SK-N-SH (cell line): ENCODE data around the gene ENHO. TPM values are rescaled to one million over a fixed set of nuclear protein-coding genes. Genes with fewer than 3 reads are reported as not detected.

Source experiments
- CTCF ChIA-PET: fragments of 300-600, 350-600 bp; formaldehyde crosslinking; extraction: SDS; loops from one replicate; lab custom pipeline; 2021; lab: Yijun Ruan, JAX
- POLR2A ChIA-PET: fragments of 350-600 bp; sonication (Branson Sonifier 250); formaldehyde crosslinking; extraction: SDS; loops from one replicate; lab custom pipeline; 2020; ENCODE audit warnings: antibody characterized with exemption, inconsistent platforms; lab: Yijun Ruan, JAX
- DNase-seq: peaks from one replicate; pipeline ENCODE4 v3.0.0; 2012
- H2AFZ ChIP-seq: fragments of 200-600 bp; sonication (generic); 2 replicates; pipeline ENCODE4 v1.8.1; 2016; ENCODE audit warnings: antibody characterized with exemption, mild to moderate bottlenecking, low read depth
- H3F3A ChIP-seq: fragments of 200-600 bp; sonication (generic); replicated peaks from 2 replicates; pipeline ENCODE3; 2016; ENCODE audit warnings: antibody characterized with exemption, mild to moderate bottlenecking; ENCODE audit not compliant: insufficient read depth
- H3K27ac ChIP-seq, 2 experiments: fragments of 200-500 bp in 1 of 2; fragments of 200-600 bp in 1 of 2; sonication (Bioruptor generic) in 1 of 2; sonication (generic), shearing (Covaris generic) in 1 of 2; 2 replicates each; pipeline versions ENCODE4 v1.5.1 to v1.6.1; 2014 to 2016; ENCODE audit warnings: low read depth in 2 of 2, inconsistent platforms in 1 of 2, low read length in 1 of 2, mild to moderate bottlenecking in 1 of 2, mixed read lengths in 1 of 2
- H3K27me3 ChIP-seq: fragments of 200-600 bp; sonication (generic), shearing (Covaris generic); 2 replicates; pipeline ENCODE4 v1.6.1; 2016; ENCODE audit warnings: mixed run types; ENCODE audit not compliant: insufficient read depth
- H3K36me3 ChIP-seq, 2 experiments: fragments of 200-500 bp in 1 of 2; fragments of 200-600 bp in 1 of 2; sonication (Bioruptor generic) in 1 of 2; sonication (generic) in 1 of 2; replicated peaks in 1 of 2; 2 replicates each; pipeline versions ENCODE3 to v1.5.1; 2014 to 2016; ENCODE audit warnings: low read length in 1 of 2, mild to moderate bottlenecking in 1 of 2; ENCODE audit not compliant: insufficient read depth in 2 of 2, control insufficient read depth in 1 of 2
- H3K4me1 ChIP-seq, 2 experiments: fragments of 200-500 bp in 1 of 2; fragments of 200-600 bp in 1 of 2; sonication (Bioruptor generic) in 1 of 2; sonication (generic), shearing (Covaris generic) in 1 of 2; 2 replicates each; pipeline versions ENCODE4 v1.5.1 to v1.6.1; 2014 to 2016; ENCODE audit warnings: low read depth in 1 of 2, low read length in 1 of 2, mixed run types in 1 of 2; ENCODE audit not compliant: insufficient read depth in 2 of 2, control insufficient read depth in 1 of 2
- H3K4me2 ChIP-seq: fragments of 200-600 bp; sonication (generic), shearing (Covaris generic); 2 replicates; pipeline ENCODE4 v1.6.1; 2017; ENCODE audit warnings: mixed run types
- H3K4me3 ChIP-seq, 2 experiments: fragments of 200-500 bp in 1 of 2; fragments of 200-600 bp in 1 of 2; sonication (Bioruptor generic) in 1 of 2; sonication (generic), shearing (Covaris generic) in 1 of 2; 2 replicates each; pipeline versions ENCODE4 v1.5.1 to v1.8.1; 2014 to 2016; ENCODE audit warnings: low read depth in 2 of 2, inconsistent platforms in 1 of 2, low read length in 1 of 2, mild to moderate bottlenecking in 1 of 2, mixed read lengths in 1 of 2, moderate library complexity in 1 of 2
- H3K79me2 ChIP-seq: fragments of 200-600 bp; sonication (generic); 2 replicates; pipeline ENCODE4 v1.8.1; 2017; ENCODE audit warnings: mild to moderate bottlenecking; ENCODE audit not compliant: insufficient read depth
- H3K9ac ChIP-seq: fragments of 200-600 bp; sonication (generic); 2 replicates; pipeline ENCODE4 v1.6.1; 2017; ENCODE audit warnings: mixed run types
- H3K9me2 ChIP-seq: fragments of 200-600 bp; sonication (generic); 2 replicates; pipeline ENCODE4 v1.6.1; 2017; ENCODE audit warnings: mixed run types
- H3K9me3 ChIP-seq: fragments of 200-600 bp; sonication (generic); 2 replicates; pipeline ENCODE4 v1.6.1; 2017; ENCODE audit warnings: mixed run types, mild to moderate bottlenecking, moderate library complexity
- H4K20me1 ChIP-seq: fragments of 200-600 bp; sonication (generic); 2 replicates; pipeline ENCODE4 v1.6.1; 2017; ENCODE audit warnings: mild to moderate bottlenecking, mixed run types; ENCODE audit not compliant: insufficient read depth
- ELF1 ChIP-seq: IDR thresholded peaks from 2 replicates; pipeline ENCODE4 v1.4.0; 2012
- EP300 ChIP-seq, 2 experiments: IDR thresholded peaks; 2 replicates each; pipeline versions ENCODE4 v1.4.0 to v1.6.1; 2012; ENCODE audit warnings: borderline replicate concordance in 1 of 2, low read depth in 1 of 2, low read length in 1 of 2
- EZH2phosphoT487 ChIP-seq: fragments of 200-600 bp; sonication (generic); IDR thresholded peaks from 2 replicates; pipeline ENCODE4 v1.6.1; 2017; ENCODE audit warnings: low read depth, mixed run types, mild to moderate bottlenecking, antibody characterized with exemption, moderate library complexity, borderline replicate concordance
- FOSL2 ChIP-seq: IDR thresholded peaks from 2 replicates; pipeline ENCODE4 v1.4.0; 2012; ENCODE audit warnings: low read depth, mild to moderate bottlenecking, moderate library complexity, borderline replicate concordance
- FOXJ3 ChIP-seq: sonication (generic); formaldehyde crosslinking; IDR thresholded peaks from 2 replicates; pipeline ENCODE4 v1.5.1; 2020; ENCODE audit warnings: mild to moderate bottlenecking, missing genetic modification reagents
- FOXM1 ChIP-seq: IDR thresholded peaks from 2 replicates; pipeline ENCODE4 v1.4.0; 2012; ENCODE audit warnings: low read depth, mild to moderate bottlenecking
- GABPA ChIP-seq: IDR thresholded peaks from 2 replicates; pipeline ENCODE4 v1.4.0; 2012; ENCODE audit warnings: low read depth, mild to moderate bottlenecking
- JUND ChIP-seq: IDR thresholded peaks from 2 replicates; pipeline ENCODE4 v1.4.0; 2012
- MEF2A ChIP-seq: IDR thresholded peaks from 2 replicates; pipeline ENCODE4 v1.4.0; 2012; ENCODE audit warnings: low read depth, borderline replicate concordance
- MXI1 ChIP-seq: IDR thresholded peaks from 2 replicates; pipeline ENCODE4 v1.6.1; 2012; ENCODE audit warnings: mild to moderate bottlenecking, low read depth, low read length, improper control_type of control experiment
- NRF1 ChIP-seq: IDR thresholded peaks from 2 replicates; pipeline ENCODE4 v1.6.1; 2012; ENCODE audit warnings: low read depth, mild to moderate bottlenecking, low read length
- POLR2AphosphoS5 ChIP-seq: IDR thresholded peaks from 2 replicates; pipeline ENCODE4 v1.6.1; 2012; ENCODE audit warnings: low read depth, low read length
- RCOR1 ChIP-seq: fragments of 150-350 bp; IDR thresholded peaks from 2 replicates; pipeline ENCODE4 v1.6.1; 2017; ENCODE audit warnings: antibody characterized with exemption, low read length
- REST ChIP-seq: IDR thresholded peaks from 2 replicates; pipeline ENCODE4 v1.6.1; 2012; ENCODE audit warnings: mild to moderate bottlenecking, low read depth, low read length, moderate library complexity
- TEAD4 ChIP-seq: IDR thresholded peaks from 2 replicates; pipeline ENCODE4 v1.4.0; 2012; ENCODE audit warnings: mild to moderate bottlenecking, borderline replicate concordance; ENCODE audit not compliant: insufficient read depth
- USF1 ChIP-seq: IDR thresholded peaks from 2 replicates; pipeline ENCODE4 v1.4.0; 2012; ENCODE audit warnings: low read depth, borderline replicate concordance
- WGBS: methylation state at CpG from one replicate; pipeline ENCODE4 v1.1.6; 2017; ENCODE audit warnings: low lambda C conversion rate; 5-methylcytosine and 5-hydroxymethylcytosine counted together
- polyA plus RNA-seq, 3 experiments: library from polyadenylated mRNA; depleted of rRNA; stranded (reverse); fragments of >200 nt; gene quantifications; 2 replicates each; pipeline ENCODE4 v1.2.3, GENCODE V29; 2012

ENHO gene
- polyA plus RNA-seq, 1 of the 3 experiments (the other 2 are of a cell fraction), result 1.5 TPM

- H3K9me2 ChIP-seq, result no peaks in the 10 kb centered on the region
- H3K27ac ChIP-seq, result peak overlapping the region in 1 of 2 experiments; percentile 28; a peak in 1 of 4 replicates
- no peak overlapping the region for H2AFZ ChIP-seq
- whole genome bisulfite sequencing, result 88% methylated on average over 14 of the region's 16 CpGs
- TF ChIP-seq MEF2A (no peak), ELF1 (no peak), JUND (no peak), EP300 (IDR thresholded peaks at IDR 0.05; ENCODE audit: borderline replicate concordance in 1 of 2, low read depth in 1 of 2, low read length in 1 of 2) (no peak), FOXM1 (no peak), POLR2AphosphoS5 (no peak), GABPA (no peak), RCOR1 (no peak), TEAD4 (no peak), FOSL2 (no peak), FOXJ3 (no peak), MXI1 (no peak), NRF1 (no peak), USF1 (no peak), EZH2phosphoT487 (no peak), REST (no peak)
- ChIA-PET CTCF (interaction anchor here (1.2 to 8.7 kb wide), 5 partner anchors 16 to 161 kb away, joined by 3 to 83 read pairs (median 7); no protein-coding TSS in a partner anchor), POLR2A (no interaction called here)
- DNase-seq, result no peak
- H3K4me1 ChIP-seq, result peaks cover 0 to 70% of the 10 kb centered on the region in 2 experiments; a peak in 2 of 4 replicates
- no peak overlapping the region for H3K9ac ChIP-seq
- H3K27me3 ChIP-seq, result no peaks in the 10 kb centered on the region; the same call in 1 of the 2 replicates
- H3K4me2 ChIP-seq, result no peak overlapping the region
- no peaks in the 10 kb centered on the region for H3K36me3 ChIP-seq
- H4K20me1 ChIP-seq, result no peaks in the 10 kb centered on the region
- H3K79me2 ChIP-seq, result no peaks in the 10 kb centered on the region
- H3F3A ChIP-seq, result no peaks in the 10 kb centered on the region
- no peak overlapping the region for H3K4me3 ChIP-seq
- H3K9me3 ChIP-seq, result no peaks in the 10 kb centered on the region
These were observed 41.8 kb upstream of the ENHO start for GRCh38 chr9:34564617-34565016.
